ENCODE measurements around the gene TDP1. TPM values are rescaled to one million over a fixed set of nuclear protein-coding genes. Genes with fewer than 3 reads are reported as not detected.

TDP1 gene
- total RNA-seq, 1 experiment from 2014 or later, result 49.9 TPM

Other genes starting within 250 kb of the TDP1 start
- gene EFCAB11, start 1.2 kb upstream of the TDP1 start, total RNA-seq (2014; rRNA removed; shearing (Covaris generic)), result 3.9 and 12.2 TPM in 2 replicates
- gene KCNK13, start 106.1 kb downstream of the TDP1 start, total RNA-seq (2014; rRNA removed; shearing (Covaris generic)), result 0.13 and 0.45 TPM in 2 replicates